Measurements from ENCODE around the gene NCL. TPM values are rescaled to one million over a fixed set of nuclear protein-coding genes. Genes with fewer than 3 reads are reported as not detected.

NCL gene
- total and polyA plus RNA-seq, 2 of the 13 experiments (the other 11 are each of a cell fraction or from before 2014, with no cell fraction given) = 105 to 779 TPM

DNA sequence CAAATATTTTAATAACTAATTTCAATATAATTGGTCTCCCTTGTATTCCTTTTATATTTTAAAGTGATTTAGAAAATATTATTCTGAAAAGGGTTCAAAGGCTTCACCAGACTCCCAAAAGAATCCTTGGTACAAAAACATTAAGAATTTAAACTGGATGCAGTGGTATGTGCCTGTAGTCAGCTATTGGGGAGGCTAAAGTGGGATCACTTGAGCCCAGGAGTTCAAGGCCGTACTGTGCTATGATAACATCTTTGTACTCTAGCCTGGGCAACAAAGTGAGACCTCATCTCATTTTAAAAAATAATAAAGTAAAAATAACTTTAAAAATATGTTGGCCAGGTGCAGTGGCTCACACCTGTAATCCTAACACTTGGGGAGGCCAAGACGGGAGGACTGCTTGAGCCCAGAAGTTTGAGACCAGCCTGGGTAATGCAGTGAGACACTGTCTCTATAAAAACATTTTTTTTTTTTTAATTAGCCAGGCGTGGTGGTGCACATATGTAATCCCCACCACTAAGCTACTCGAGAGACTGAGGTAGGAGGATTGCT is 14.7 kb downstream of the NCL start (continued):
- TF ChIP-seq, protein P1, sequence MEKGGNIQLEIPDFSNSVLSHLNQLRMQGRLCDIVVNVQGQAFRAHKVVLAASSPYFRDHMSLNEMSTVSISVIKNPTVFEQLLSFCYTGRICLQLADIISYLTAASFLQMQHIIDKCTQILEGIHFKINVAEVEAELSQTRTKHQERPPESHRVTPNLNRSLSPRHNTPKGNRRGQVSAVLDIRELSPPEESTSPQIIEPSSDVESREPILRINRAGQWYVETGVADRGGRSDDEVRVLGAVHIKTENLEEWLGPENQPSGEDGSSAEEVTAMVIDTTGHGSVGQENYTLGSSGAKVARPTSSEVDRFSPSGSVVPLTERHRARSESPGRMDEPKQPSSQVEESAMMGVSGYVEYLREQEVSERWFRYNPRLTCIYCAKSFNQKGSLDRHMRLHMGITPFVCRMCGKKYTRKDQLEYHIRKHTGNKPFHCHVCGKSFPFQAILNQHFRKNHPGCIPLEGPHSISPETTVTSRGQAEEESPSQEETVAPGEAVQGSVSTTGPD (CRISPR knock-in tag; IDR thresholded peaks at IDR 0.05) = no peak
- TF ChIP-seq NPAS2 (CRISPR knock-in tag; IDR thresholded peaks at IDR 0.05; ENCODE audit: borderline replicate concordance) (no peak), GFI1 (CRISPR knock-in tag; IDR thresholded peaks at IDR 0.05; ENCODE audit: borderline replicate concordance) (no peak), ZBTB7A (CRISPR knock-in tag; IDR thresholded peaks at IDR 0.05) (no peak), POLR2A (IDR thresholded peaks at IDR 0.05; ENCODE audit: insufficient read depth in 1 of 2, low read depth in 2 of 2, low read length in 2 of 2) (peak in 1 of 2 experiments; percentile 44; a peak in 1 of 4 replicates), CENPX (CRISPR knock-in tag; IDR thresholded peaks at IDR 0.05) (no peak), ZNF674 (CRISPR knock-in tag; IDR thresholded peaks at IDR 0.05; ENCODE audit: low read depth) (no peak), ZNF432 (CRISPR knock-in tag; IDR thresholded peaks at IDR 0.05; ENCODE audit: borderline replicate concordance) (no peak), ZNF234 (CRISPR knock-in tag; conservative IDR thresholded peaks at IDR 0.05) (no peak), ZNF891 (CRISPR knock-in tag; IDR thresholded peaks at IDR 0.05) (no peak), HNF4A (CRISPR knock-in tag; IDR thresholded peaks at IDR 0.05) (peak; percentile 57), PPARG (CRISPR knock-in tag; conservative IDR thresholded peaks at IDR 0.05) (no peak), ZNF225 (CRISPR knock-in tag; IDR thresholded peaks at IDR 0.05) (no peak), ZNF121 (CRISPR knock-in tag; IDR thresholded peaks at IDR 0.05) (0 out of 2 replicates have a peak, but pooled peaks have one; percentile 39), KDM3A (CRISPR knock-in tag; IDR thresholded peaks at IDR 0.05; ENCODE audit: low read depth) (no peak), SALL2 (CRISPR knock-in tag; IDR thresholded peaks at IDR 0.05) (no peak), SMAD9 (CRISPR knock-in tag; IDR thresholded peaks at IDR 0.05) (no peak)
- TF ChIP-seq, protein P2, sequence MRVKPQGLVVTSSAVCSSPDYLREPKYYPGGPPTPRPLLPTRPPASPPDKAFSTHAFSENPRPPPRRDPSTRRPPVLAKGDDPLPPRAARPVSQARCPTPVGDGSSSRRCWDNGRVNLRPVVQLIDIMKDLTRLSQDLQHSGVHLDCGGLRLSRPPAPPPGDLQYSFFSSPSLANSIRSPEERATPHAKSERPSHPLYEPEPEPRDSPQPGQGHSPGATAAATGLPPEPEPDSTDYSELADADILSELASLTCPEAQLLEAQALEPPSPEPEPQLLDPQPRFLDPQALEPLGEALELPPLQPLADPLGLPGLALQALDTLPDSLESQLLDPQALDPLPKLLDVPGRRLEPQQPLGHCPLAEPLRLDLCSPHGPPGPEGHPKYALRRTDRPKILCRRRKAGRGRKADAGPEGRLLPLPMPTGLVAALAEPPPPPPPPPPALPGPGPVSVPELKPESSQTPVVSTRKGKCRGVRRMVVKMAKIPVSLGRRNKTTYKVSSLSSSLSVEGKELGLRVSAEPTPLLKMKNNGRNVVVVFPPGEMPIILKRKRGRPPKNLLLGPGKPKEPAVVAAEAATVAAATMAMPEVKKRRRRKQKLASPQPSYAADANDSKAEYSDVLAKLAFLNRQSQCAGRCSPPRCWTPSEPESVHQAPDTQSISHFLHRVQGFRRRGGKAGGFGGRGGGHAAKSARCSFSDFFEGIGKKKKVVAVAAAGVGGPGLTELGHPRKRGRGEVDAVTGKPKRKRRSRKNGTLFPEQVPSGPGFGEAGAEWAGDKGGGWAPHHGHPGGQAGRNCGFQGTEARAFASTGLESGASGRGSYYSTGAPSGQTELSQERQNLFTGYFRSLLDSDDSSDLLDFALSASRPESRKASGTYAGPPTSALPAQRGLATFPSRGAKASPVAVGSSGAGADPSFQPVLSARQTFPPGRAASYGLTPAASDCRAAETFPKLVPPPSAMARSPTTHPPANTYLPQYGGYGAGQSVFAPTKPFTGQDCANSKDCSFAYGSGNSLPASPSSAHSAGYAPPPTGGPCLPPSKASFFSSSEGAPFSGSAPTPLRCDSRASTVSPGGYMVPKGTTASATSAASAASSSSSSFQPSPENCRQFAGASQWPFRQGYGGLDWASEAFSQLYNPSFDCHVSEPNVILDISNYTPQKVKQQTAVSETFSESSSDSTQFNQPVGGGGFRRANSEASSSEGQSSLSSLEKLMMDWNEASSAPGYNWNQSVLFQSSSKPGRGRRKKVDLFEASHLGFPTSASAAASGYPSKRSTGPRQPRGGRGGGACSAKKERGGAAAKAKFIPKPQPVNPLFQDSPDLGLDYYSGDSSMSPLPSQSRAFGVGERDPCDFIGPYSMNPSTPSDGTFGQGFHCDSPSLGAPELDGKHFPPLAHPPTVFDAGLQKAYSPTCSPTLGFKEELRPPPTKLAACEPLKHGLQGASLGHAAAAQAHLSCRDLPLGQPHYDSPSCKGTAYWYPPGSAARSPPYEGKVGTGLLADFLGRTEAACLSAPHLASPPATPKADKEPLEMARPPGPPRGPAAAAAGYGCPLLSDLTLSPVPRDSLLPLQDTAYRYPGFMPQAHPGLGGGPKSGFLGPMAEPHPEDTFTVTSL (CRISPR knock-in tag; IDR thresholded peaks at IDR 0.05; ENCODE audit: borderline replicate concordance) = peak; percentile 33; the same call in 1 of the 2 replicates
- TF ChIP-seq, protein P3, sequence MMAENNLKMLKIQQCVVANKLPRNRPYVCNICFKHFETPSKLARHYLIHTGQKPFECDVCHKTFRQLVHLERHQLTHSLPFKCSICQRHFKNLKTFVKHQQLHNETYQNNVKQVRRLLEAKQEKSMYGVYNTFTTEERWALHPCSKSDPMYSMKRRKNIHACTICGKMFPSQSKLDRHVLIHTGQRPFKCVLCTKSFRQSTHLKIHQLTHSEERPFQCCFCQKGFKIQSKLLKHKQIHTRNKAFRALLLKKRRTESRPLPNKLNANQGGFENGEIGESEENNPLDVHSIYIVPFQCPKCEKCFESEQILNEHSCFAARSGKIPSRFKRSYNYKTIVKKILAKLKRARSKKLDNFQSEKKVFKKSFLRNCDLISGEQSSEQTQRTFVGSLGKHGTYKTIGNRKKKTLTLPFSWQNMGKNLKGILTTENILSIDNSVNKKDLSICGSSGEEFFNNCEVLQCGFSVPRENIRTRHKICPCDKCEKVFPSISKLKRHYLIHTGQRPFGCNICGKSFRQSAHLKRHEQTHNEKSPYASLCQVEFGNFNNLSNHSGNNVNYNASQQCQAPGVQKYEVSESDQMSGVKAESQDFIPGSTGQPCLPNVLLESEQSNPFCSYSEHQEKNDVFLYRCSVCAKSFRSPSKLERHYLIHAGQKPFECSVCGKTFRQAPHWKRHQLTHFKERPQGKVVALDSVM (CRISPR knock-in tag; IDR thresholded peaks at IDR 0.05) = peak; percentile 38; the same call in 1 of the 2 replicates

All from HepG2 (cell line).